Stimulated activated CD8-positive, alpha-beta memory T cell treated with anti-CD3 and anti-CD28 coated beads, Interleukin-12 subunit alpha, Interleukin-12 subunit beta, amount 100 ng/mL, for 24 hours (primary cell): Measurements from ENCODE around the gene LIG1.

Source experiments
- DNase-seq: peaks from one replicate; pipeline ENCODE4 v3.0.0-alpha.2; 2020; ENCODE audit errors: extremely low read depth

LIG1 gene

DNA sequence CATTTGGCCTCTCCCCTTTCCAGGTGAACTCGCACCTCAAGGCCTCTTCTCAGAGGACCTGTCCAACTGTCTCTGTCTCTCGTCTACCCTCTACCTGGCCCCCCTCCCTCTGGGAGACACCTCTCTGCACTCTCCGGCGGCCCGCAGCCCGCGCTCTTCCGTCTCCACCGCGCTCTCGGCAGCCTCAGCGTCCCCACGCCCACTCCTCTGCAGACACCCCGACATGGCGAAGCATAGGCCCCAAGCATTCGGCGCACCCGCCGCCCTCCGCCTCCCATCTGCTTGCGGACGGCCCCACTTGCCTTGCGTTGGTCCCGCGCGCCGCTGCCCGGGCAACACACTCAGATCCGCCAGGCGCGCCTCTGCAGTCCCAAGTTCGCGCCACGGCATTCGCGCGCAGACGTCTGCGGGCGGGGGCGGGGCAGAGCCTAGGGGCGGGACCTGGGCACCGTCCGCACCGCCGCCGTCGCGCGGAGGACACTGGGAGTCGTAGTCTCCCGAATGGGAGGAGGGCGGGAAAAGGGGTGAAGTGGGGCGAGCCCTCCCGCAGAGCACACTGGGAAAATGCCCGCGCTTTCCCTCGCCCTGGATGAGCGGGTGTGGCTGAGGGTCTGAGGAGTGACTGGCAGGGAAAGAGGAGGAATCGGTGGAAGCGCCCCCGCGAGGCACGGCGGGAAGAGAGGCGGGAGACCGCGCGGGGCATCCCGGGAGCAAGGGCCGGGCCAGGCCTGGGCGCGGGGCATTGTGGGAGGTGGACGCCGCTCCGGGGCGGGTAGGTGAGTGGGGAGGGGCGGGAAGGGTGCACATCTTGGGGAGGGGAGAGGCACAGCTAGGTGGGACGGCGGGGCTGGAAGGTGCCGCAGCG is at the start of gene LIG1, which contains the start of gene ZSWIM9:
TSS of gene LIG1 (minus strand) at position 406 of the 865 bp plus-strand sequence. CDS start 4,778 bp downstream, outside the sequence.
TSS of gene ZSWIM9 (plus strand) at position 742 of the 865 bp plus-strand sequence. CDS start 1,123 bp downstream, outside the sequence.
- peak; percentile 81 for DNase-seq

DNA sequence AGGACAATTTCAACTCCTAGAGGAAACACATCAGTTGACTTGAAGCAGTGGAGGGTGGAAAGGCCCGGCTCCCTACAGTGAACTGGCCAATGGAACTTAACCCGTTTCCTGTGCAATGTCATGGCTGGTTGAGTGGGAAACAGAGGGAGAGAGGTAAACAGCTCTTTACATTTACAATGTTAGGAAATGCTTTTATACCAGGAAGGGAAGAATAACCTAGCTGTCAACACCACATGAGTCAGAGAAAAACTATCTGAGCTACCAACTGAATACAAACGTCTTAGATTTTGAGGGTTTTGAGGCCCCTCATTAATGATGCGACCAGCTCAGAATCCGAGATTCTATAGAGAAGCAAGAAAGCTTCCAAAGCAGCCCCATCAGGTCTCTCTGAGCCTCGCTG is 48.9 kb upstream of the LIG1 start:
- DNase-seq: no peak

- DNase-seq: no peak
Measured at GRCh38 chr19:48216933-48217332, 46.8 kb upstream of the LIG1 start.

DNA sequence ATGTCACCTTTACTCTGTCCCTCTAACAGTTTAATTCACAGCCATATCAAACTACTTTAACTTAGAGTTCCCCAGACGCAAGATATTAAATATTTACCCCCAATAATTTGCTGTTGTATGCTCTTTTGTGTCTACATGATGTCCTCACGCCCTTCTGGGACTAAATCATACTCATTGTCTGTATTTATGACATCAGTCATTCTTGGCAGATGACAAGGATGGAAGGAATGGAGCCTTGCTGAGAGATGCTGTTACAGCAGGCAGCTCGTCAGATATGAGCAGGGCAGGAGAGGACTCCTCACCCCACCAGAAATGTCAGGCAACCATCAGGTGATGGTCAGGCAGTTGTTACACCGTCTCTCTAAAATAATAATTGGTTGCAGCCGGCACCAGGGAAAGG is 43.8 kb upstream of the LIG1 start:
- no peak for DNase-seq

DNA sequence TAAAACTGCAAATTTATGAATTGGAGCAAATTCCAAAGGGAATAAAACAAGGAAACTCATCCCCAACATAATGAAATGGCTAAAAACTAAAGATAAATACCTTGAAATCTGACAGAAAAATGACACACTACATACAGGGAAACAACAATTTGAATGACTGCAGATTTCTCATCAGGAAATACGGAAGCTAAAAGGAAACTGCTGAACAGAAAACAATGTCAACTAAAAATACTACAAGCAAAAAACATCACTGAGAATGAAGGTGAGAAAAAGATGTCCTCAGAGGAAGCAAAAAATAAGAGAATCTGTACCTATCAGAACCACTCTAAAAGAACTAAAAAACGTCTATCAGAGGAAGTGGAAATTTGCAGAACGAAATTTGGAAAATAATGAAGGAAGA is 39.9 kb upstream of the LIG1 start:
- no peak for DNase-seq

DNA sequence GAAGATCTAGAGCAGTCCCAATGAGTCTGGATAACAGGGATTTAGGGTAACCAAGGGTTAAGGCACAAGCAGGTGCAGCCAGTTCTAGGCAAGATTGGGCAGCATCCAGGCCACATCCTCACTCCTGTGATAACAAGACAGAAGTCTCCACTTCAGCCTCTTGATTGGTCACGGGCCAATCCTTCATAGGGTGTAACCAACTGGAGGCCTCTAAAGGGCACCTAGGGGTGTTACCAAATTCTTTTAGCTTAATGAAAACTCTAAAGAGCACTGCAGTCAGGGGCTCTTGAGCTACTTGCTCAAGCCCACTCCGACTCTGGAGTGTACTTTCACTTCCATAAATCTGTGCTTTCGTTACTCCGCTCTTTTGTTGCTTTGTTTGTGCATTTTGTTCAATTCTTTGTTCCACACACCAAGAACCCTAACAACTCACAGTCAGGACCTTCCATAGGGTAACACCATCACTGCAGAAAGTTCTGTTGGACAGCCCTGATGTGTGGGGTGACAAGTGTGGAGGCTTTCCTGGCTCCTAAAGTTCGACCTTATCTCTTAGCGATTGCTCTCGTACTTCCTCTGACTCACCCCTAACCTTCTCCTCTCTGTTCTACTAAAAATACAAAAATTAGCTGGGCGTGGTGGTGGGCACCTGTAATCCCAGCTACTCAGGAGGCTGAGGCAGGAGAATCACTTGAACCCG is 36.4 kb upstream of the LIG1 start:
- DNase-seq: no peak

DNA sequence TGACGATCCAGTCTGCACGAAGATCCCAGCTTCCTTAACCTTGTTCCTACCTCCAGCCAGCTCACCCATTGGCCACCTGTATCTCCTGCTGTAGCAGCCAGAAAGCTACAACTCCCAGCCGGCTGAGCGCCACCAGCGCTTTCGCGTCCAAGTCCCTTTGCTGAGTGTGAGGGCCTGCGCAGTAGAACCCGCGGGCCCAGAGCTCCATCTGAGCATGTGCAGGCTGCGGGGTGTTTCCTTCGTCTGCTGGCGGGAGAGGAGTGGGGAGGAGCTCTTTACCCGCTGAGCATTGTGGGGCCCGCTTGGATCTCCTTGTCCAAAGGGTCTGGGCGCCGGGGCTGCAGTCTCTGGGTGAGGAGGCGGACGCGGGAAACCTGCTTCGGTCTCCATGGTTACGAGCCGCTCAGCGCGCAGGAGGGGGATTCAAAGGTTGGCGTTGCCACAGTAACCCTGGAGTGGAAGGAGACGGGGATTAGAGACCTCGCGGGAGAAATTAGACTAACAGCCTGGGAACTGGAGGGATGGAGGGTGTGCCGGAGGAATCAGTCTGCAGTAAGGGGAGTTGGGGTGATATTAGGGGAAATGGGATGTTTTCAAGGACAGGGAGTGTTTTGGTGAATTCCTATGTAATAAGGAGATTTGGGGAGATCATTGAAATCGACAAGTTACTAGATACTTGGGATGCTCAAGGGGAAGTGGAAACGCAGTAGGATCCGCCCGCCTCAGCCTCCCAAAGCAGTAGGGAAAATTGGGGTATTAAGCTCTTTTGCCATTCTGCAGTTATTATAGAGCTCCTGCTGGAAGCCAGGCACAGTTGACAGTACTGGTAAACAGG is 33.9 kb upstream of the LIG1 start:
- DNase-seq: peak; percentile 84

DNA sequence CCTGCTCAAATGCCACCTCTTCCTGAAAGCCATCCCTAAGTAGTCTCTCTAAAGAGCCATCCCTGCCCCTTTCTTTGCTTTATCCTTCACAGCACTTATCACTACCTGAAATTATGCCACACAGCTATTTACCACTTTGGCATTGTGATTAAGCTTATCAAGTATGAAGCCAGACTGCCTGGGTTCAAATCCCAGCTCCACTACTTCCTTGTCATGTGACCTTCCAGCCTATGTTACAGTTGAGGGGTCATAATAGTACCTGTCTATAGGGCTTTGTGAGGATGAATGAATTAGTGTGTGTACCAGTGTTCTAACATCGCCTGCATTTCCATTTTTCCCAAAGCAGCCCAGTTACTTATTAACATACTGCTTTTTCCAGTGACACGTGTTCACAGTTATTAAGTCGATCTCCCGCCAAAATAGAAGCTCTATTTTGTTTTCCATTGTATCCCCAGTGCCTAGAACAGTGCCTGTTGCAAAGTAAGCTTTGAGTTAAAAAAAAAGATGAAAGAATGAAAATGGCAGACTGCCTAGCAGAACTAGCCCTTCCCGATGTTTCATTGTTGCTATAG is 33.2 kb upstream of the LIG1 start:
- DNase-seq: no peak

DNA sequence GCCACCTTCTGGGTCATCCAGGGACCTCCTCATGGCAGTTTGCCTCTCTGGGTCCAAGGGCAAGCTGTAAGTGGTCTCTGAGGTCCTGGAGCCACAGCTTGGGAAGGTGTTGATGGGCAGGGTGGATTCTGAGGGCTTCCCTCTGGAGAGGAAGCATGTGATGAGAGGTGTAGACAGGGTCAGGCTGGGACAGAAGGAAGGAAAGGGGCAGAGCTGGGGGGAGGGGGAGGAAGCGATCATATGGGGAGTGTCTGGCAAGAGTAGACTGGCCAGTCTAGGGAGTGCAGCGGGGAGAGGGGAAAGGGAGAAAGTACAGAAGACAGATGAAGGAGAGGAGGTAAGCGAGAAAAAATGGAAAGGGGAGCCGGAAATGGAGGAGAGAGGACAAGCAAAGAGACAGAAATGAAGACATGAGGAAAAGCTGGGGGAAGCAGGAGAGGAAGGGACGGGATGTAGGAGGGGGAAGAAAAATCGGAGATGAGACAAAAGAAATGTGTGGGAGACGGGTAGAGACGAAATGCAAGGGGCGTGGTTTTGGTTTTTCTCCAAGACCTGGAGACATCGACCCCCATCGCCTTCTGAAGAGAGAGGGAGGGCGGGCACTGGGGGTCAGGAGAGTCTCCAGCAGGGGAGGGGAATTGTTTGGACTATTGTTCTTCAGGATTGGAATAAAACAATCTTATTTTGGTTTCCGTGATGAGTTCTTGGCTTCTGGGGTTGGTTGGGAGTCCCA is 27.0 kb upstream of the LIG1 start:
- DNase-seq: no peak

GRCh38 chr19:48196321-48196763 is 26.2 kb upstream of the LIG1 start:
- no peak for DNase-seq

- no peak for DNase-seq
Measured at GRCh38 chr19:48194844-48195830, 25.0 kb upstream of the LIG1 start.

DNA sequence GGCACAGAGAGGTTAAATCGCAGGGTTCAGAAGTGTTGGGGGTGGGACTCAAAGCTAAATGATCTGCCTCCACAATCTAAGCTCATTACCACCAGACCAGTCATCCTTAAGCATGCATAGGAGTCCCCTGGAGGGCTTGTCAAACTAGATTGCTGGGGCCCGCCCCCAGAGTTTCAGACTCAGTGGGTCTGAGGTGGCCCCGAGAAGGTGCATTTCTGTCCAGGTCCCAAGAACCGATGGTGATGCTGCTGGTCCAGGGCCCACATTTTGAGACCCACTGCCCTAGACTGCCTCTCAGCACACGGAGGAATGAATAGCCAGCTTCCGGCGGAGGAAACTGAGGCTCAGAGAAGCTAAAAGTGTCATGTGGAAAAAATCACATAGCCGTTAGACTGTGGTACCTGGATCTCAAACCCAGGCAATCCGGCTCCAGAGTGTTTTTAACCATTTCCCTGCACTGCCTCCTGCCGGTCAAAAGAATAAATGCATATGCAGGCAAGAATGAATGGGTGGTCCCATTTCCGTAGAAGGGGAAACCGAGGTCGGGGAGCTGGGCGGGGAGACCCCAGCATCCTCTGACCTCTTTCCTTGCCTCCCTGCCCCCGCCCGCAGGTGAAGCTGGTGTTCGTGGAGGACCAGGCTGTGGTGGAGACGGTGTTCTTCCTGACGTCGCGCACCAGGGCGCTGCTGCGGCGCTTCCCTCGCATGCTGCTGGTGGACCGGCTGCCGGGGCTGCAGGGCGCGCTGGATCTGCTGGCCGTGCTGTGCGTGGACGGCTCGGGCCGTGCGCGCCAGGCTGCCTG is 24.1 kb upstream of the LIG1 start:
- no peak for DNase-seq

DNA sequence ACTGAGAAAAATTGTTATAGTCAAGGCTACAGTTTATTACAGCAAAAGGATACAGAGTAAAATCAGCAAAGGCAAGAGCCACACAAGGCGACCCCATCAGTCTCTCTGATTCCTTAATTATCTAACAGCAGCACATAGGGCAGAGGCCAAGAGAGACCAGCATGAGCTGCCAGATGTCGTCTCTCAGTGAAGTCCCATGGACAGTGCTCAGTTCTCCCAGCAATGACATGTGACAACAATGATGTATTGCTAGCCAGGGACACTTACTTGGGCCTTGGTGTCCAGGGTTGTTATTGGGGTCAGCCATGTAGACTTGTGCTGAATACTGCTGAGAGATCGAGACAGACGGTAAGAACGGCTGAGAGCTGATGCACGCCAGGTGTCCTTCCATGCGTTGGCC is 22.6 kb upstream of the LIG1 start:
- DNase-seq: no peak

DNA sequence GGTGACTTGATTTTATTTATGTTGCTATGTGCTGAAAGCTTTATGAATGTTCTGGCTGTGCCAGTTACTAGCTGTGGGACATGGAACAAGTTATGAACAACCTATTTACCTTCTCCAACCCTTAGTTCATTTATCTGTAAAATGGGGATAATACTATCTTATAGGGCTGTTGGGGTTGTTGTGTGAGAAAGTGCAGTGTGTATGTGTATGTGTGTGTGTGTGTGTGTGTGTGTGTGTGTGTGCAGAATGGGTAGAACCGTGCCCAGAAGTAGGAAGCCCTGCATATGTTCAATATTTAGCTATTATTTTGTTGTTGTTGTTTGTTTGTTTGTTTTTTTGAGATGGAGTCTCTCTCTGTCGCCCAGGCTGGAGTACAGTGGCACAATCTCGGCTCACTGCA is 20.7 kb upstream of the LIG1 start:
- no peak for DNase-seq

DNA sequence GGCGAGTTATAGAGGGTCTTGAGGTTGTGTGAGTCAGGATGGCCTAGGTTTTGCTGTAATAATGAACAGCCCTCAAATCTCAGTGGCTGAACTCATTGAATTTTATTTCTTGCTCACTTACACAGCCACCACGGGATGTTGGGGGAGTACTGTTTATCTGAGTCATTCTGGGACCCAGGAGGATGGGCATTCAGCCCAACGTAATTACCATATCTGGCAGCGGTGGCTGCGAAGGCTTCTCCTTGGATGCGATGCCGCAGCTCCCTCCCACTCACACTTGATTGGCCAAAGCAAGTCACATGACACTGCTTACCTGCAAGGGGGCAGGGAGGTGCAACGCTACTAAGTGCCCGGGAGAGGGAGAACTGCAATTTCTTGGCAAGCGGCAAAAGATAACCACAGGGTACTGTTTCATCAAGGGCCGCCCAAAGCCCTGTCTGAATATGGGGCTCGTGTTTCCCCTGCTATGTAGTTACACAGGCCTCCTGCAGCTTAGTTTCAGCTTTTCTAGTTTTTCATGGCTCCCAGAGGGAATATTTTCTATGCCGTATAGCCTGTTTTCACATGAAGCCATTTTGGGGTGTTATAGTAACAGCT is 20.2 kb upstream of the LIG1 start:
- no peak for DNase-seq

GRCh38 chr19:48186541-48186991 is 16.4 kb upstream of the LIG1 start:
- DNase-seq: no peak

GRCh38 chr19:48186015-48186414 is 15.9 kb upstream of the LIG1 start:
- no peak for DNase-seq

GRCh38 chr19:48183356-48183755 is 13.2 kb upstream of the LIG1 start:
- DNase-seq: no peak
